Measurements from ENCODE around the gene PRTN3.

- no peak for TF ChIP-seq CTCF (conservative IDR thresholded peaks at IDR 0.05; ENCODE audit: low read depth, low read length)
- no peak for TF ChIP-seq POLR2A (IDR thresholded peaks at IDR 0.05; ENCODE audit: low read depth, low read length)
- no peak for TF ChIP-seq SMC3 (IDR thresholded peaks at IDR 0.05; ENCODE audit: low read depth, low read length)
- TF ChIP-seq RAD21 (IDR thresholded peaks at IDR 0.05; ENCODE audit: low read length), result no peak
- no peak for TF ChIP-seq MAFK (IDR thresholded peaks at IDR 0.05; ENCODE audit: low read depth, low read length)
- TF ChIP-seq USF2 (IDR thresholded peaks at IDR 0.05; ENCODE audit: low read depth, low read length), result no peak
- TF ChIP-seq RCOR1 (IDR thresholded peaks at IDR 0.05; ENCODE audit: insufficient replicate concordance, low read length), result no peak
- no peak for TF ChIP-seq MXI1 (IDR thresholded peaks at IDR 0.05; ENCODE audit: borderline replicate concordance, low read depth, low read length)
- TF ChIP-seq CEBPB (IDR thresholded peaks at IDR 0.05; ENCODE audit: low read depth, low read length), result no peak
- TF ChIP-seq FOS (IDR thresholded peaks at IDR 0.05; ENCODE audit: low read depth, low read length), result no peak
- no peak for TF ChIP-seq CHD1 (IDR thresholded peaks at IDR 0.05; ENCODE audit: low read depth, low read length)
- TF ChIP-seq RFX5 (IDR thresholded peaks at IDR 0.05; ENCODE audit: low read depth, low read length), result no peak
- no peak for TF ChIP-seq MAZ (IDR thresholded peaks at IDR 0.05; ENCODE audit: borderline replicate concordance, low read depth, low read length)
These were observed 26.5 kb downstream of the PRTN3 start for GRCh38 chr19:867301-867793.
